Measurements from ENCODE around the gene TARS2. TPM values are rescaled to one million over a fixed set of nuclear protein-coding genes. Genes with fewer than 3 reads are reported as not detected.
A peak's percentile ranks its signal among the peaks of the same experiment; 100 is the strongest.

The TARS2 gene
- total and polyA plus RNA-seq, 2 of the 13 experiments (the other 11 are each of a cell fraction or from before 2014, with no cell fraction given) = 21.3 to 22.8 TPM

GRCh38 chr1:150515328-150516049, 28.3 kb downstream of the TARS2 start, which contains the start of gene FALEC (continued):
- TF ChIP-seq ETV5 (CRISPR knock-in tag; IDR thresholded peaks at IDR 0.05; ENCODE audit: borderline replicate concordance) (peak; percentile 10; the same call in 1 of the 2 replicates), POLR2AphosphoS5 (IDR thresholded peaks at IDR 0.05; ENCODE audit: low read depth, low read length) (peak; percentile 67), REXO4 (CRISPR knock-in tag; IDR thresholded peaks at IDR 0.05; ENCODE audit: borderline replicate concordance) (no peak), ZNF503 (CRISPR knock-in tag; IDR thresholded peaks at IDR 0.05) (no peak), SUZ12 (IDR thresholded peaks at IDR 0.05; ENCODE audit: low read depth, low read length) (no peak), POGZ (CRISPR knock-in tag; IDR thresholded peaks at IDR 0.05) (peak; percentile 68), ZNF3 (CRISPR knock-in tag; IDR thresholded peaks at IDR 0.05) (no peak), ZBTB4 (CRISPR knock-in tag; IDR thresholded peaks at IDR 0.05; ENCODE audit: borderline replicate concordance) (no peak), ZNF414 (CRISPR knock-in tag; IDR thresholded peaks at IDR 0.05) (no peak), TFDP1 (CRISPR knock-in tag; IDR thresholded peaks at IDR 0.05; ENCODE audit: borderline replicate concordance) (peak; percentile 68; the same call in 1 of the 2 replicates), MYPOP (CRISPR knock-in tag; IDR thresholded peaks at IDR 0.05) (peak; percentile 34; the same call in 1 of the 2 replicates), ZNF431 (CRISPR knock-in tag; IDR thresholded peaks at IDR 0.05; ENCODE audit: borderline replicate concordance, low read depth) (no peak), ZC3H4 (CRISPR knock-in tag; IDR thresholded peaks at IDR 0.05; ENCODE audit: borderline replicate concordance) (no peak; the same call in 1 of the 2 replicates), ZNF564 (CRISPR knock-in tag; IDR thresholded peaks at IDR 0.05) (peak; percentile 66; the same call in 1 of the 2 replicates), ATF7-NPFF (CRISPR knock-in tag; IDR thresholded peaks at IDR 0.05; ENCODE audit: low read depth) (no peak; the same call in 1 of the 2 replicates), CREB1 (IDR thresholded peaks at IDR 0.05) (no peak), CREB1 (CRISPR knock-in tag; IDR thresholded peaks at IDR 0.05) (no peak), KDM6A (CRISPR knock-in tag; IDR thresholded peaks at IDR 0.05; ENCODE audit: low read depth) (no peak), PAWR (CRISPR knock-in tag; IDR thresholded peaks at IDR 0.05; ENCODE audit: borderline replicate concordance) (no peak), ZNF326 (CRISPR knock-in tag; IDR thresholded peaks at IDR 0.05; ENCODE audit: borderline replicate concordance) (no peak), ZNF337 (CRISPR knock-in tag; IDR thresholded peaks at IDR 0.05; ENCODE audit: borderline replicate concordance, low read depth) (0 out of 2 replicates have a peak, but pooled peaks have one; percentile 56), SNAI1 (CRISPR knock-in tag; IDR thresholded peaks at IDR 0.05; ENCODE audit: borderline replicate concordance) (peak; percentile 76; the same call in 1 of the 2 replicates)
